ENCODE measurements around the gene MEN1. TPM values are rescaled to one million over a fixed set of nuclear protein-coding genes. Genes with fewer than 3 reads are reported as not detected.

The MEN1 gene
- total and polyA plus RNA-seq, 9 of the 15 experiments (the other 6 are each of a cell fraction or from before 2014, with no cell fraction given), result 3.4 to 57.2 (median 19.3) TPM

DNA sequence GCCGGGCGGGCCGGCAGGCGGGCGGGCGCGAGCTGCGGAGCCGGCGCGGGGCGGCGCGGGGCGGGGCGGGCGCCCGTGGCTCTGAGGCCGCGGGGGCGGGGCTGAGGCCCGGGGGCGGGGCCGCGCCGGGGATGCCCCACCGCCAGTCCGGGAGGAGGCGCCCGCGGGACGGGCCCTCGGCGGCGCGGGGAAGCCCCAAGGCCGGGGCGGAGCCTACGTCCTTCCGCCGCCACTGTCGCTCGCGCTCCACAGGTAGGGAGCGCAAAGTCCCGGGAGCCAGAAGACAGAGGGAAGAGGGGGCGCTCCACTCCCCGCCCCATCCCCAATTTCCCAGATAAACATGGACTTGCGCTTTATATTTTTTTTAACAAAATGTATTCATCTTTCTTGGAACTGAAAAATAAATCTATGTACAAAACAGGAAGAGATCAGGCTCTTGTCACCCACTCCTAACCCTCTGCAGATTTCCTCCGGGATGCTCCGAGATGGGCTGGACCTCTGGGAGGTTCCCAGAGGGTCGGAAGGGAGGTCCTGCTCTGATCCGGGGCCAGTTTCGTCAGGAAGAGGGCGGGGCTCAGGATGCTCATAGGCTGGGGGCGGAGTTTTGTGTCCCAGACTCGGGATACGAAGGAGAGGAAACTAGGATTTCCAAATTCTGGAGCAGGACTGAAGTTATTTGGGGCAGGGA lies 7.0 kb downstream of the MEN1 start, which contains the start of gene MAP4K2 (continued):
- TF ChIP-seq GATA2 (CRISPR knock-in tag; IDR thresholded peaks at IDR 0.05), result no peak
- TF ChIP-seq ELF4 (CRISPR knock-in tag; IDR thresholded peaks at IDR 0.05), result no peak
- no peak for TF ChIP-seq ZNF780A (CRISPR knock-in tag; IDR thresholded peaks at IDR 0.05)
- no peak for TF ChIP-seq ZNF41 (CRISPR knock-in tag; conservative IDR thresholded peaks at IDR 0.05)
- TF ChIP-seq ZNF121 (CRISPR knock-in tag; conservative IDR thresholded peaks at IDR 0.05), result no peak
- TF ChIP-seq SRF (CRISPR knock-in tag; IDR thresholded peaks at IDR 0.05), result no peak
- TF ChIP-seq, protein P1, sequence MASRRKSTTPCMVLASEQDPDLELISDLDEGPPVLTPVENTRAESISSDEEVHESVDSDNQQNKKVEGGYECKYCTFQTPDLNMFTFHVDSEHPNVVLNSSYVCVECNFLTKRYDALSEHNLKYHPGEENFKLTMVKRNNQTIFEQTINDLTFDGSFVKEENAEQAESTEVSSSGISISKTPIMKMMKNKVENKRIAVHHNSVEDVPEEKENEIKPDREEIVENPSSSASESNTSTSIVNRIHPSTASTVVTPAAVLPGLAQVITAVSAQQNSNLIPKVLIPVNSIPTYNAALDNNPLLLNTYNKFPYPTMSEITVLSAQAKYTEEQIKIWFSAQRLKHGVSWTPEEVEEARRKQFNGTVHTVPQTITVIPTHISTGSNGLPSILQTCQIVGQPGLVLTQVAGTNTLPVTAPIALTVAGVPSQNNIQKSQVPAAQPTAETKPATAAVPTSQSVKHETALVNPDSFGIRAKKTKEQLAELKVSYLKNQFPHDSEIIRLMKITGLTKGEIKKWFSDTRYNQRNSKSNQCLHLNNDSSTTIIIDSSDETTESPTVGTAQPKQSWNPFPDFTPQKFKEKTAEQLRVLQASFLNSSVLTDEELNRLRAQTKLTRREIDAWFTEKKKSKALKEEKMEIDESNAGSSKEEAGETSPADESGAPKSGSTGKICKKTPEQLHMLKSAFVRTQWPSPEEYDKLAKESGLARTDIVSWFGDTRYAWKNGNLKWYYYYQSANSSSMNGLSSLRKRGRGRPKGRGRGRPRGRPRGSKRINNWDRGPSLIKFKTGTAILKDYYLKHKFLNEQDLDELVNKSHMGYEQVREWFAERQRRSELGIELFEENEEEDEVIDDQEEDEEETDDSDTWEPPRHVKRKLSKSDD (conservative IDR thresholded peaks at IDR 0.05; ENCODE audit: low read length), result no peak
- TF ChIP-seq, protein P2, sequence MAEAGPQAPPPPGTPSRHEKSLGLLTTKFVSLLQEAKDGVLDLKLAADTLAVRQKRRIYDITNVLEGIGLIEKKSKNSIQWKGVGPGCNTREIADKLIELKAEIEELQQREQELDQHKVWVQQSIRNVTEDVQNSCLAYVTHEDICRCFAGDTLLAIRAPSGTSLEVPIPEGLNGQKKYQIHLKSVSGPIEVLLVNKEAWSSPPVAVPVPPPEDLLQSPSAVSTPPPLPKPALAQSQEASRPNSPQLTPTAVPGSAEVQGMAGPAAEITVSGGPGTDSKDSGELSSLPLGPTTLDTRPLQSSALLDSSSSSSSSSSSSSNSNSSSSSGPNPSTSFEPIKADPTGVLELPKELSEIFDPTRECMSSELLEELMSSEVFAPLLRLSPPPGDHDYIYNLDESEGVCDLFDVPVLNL (CRISPR knock-in tag; IDR thresholded peaks at IDR 0.05; ENCODE audit: low read depth), result no peak
- peak; percentile 47 for TF ChIP-seq POLR2B (IDR thresholded peaks at IDR 0.05; ENCODE audit: low read depth, partially characterized antibody)
- TF ChIP-seq, protein P3, sequence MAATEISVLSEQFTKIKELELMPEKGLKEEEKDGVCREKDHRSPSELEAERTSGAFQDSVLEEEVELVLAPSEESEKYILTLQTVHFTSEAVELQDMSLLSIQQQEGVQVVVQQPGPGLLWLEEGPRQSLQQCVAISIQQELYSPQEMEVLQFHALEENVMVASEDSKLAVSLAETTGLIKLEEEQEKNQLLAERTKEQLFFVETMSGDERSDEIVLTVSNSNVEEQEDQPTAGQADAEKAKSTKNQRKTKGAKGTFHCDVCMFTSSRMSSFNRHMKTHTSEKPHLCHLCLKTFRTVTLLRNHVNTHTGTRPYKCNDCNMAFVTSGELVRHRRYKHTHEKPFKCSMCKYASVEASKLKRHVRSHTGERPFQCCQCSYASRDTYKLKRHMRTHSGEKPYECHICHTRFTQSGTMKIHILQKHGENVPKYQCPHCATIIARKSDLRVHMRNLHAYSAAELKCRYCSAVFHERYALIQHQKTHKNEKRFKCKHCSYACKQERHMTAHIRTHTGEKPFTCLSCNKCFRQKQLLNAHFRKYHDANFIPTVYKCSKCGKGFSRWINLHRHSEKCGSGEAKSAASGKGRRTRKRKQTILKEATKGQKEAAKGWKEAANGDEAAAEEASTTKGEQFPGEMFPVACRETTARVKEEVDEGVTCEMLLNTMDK (IDR thresholded peaks at IDR 0.05; ENCODE audit: borderline replicate concordance, insufficient read depth, low read depth, low read length, poor library complexity, severe bottlenecking), result peak; percentile 42
- no peak for TF ChIP-seq NFE2 (IDR thresholded peaks at IDR 0.05; ENCODE audit: low read depth)
- TF ChIP-seq ZFP36 (IDR thresholded peaks at IDR 0.05; ENCODE audit: low read depth, low read length, partially characterized antibody), result no peak
- TF ChIP-seq, protein P4, sequence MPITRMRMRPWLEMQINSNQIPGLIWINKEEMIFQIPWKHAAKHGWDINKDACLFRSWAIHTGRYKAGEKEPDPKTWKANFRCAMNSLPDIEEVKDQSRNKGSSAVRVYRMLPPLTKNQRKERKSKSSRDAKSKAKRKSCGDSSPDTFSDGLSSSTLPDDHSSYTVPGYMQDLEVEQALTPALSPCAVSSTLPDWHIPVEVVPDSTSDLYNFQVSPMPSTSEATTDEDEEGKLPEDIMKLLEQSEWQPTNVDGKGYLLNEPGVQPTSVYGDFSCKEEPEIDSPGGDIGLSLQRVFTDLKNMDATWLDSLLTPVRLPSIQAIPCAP (CRISPR knock-in tag; IDR thresholded peaks at IDR 0.05; ENCODE audit: borderline replicate concordance), result no peak
- TF ChIP-seq, protein P5, sequence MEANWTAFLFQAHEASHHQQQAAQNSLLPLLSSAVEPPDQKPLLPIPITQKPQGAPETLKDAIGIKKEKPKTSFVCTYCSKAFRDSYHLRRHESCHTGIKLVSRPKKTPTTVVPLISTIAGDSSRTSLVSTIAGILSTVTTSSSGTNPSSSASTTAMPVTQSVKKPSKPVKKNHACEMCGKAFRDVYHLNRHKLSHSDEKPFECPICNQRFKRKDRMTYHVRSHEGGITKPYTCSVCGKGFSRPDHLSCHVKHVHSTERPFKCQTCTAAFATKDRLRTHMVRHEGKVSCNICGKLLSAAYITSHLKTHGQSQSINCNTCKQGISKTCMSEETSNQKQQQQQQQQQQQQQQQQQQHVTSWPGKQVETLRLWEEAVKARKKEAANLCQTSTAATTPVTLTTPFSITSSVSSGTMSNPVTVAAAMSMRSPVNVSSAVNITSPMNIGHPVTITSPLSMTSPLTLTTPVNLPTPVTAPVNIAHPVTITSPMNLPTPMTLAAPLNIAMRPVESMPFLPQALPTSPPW (CRISPR knock-in tag; IDR thresholded peaks at IDR 0.05), result peak; percentile 85
- TF ChIP-seq, protein P6, sequence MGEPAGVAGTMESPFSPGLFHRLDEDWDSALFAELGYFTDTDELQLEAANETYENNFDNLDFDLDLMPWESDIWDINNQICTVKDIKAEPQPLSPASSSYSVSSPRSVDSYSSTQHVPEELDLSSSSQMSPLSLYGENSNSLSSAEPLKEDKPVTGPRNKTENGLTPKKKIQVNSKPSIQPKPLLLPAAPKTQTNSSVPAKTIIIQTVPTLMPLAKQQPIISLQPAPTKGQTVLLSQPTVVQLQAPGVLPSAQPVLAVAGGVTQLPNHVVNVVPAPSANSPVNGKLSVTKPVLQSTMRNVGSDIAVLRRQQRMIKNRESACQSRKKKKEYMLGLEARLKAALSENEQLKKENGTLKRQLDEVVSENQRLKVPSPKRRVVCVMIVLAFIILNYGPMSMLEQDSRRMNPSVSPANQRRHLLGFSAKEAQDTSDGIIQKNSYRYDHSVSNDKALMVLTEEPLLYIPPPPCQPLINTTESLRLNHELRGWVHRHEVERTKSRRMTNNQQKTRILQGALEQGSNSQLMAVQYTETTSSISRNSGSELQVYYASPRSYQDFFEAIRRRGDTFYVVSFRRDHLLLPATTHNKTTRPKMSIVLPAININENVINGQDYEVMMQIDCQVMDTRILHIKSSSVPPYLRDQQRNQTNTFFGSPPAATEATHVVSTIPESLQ (CRISPR knock-in tag; IDR thresholded peaks at IDR 0.05), result no peak
- TF ChIP-seq ZNF311 (CRISPR knock-in tag; IDR thresholded peaks at IDR 0.05), result no peak
- TF ChIP-seq ZEB2 (IDR thresholded peaks at IDR 0.05), result no peak
